GM23338 (cell line): ENCODE results near the gene KCNA3. TPM values are rescaled to one million over a fixed set of nuclear protein-coding genes. Genes with fewer than 3 reads are reported as not detected.

Experiments used
- ATAC-seq: fragments of 200-7000 bp; cut with Tn5 transposase; 3 replicates; pipeline ENCODE4 v1.9.1; 2020
- DNase-seq: peaks from one replicate; pipeline ENCODE4 v3.0.0-alpha.2; 2015; ENCODE audit warnings: low spot score
- H2AFZ ChIP-seq: fragments of 200-600 bp; sonication (generic); 2 replicates; pipeline ENCODE4 v1.8.0; 2016; ENCODE audit warnings: antibody characterized with exemption, mild to moderate bottlenecking, moderate library complexity
- H3F3A ChIP-seq: fragments of 200-600 bp; sonication (generic); replicated peaks from 2 replicates; pipeline ENCODE4 v1.8.0; 2017; ENCODE audit warnings: antibody characterized with exemption, mixed run types, low read depth
- H3K27ac ChIP-seq: fragments of 200-600 bp; sonication (generic); 2 replicates; pipeline ENCODE4 v1.6.1; 2016; ENCODE audit warnings: low read depth
- H3K27me3 ChIP-seq: fragments of 200-600 bp; sonication (generic); 2 replicates; pipeline ENCODE4 v1.8.0; 2016; ENCODE audit warnings: mild to moderate bottlenecking, mixed run types, moderate library complexity; ENCODE audit not compliant: insufficient read depth
- H3K36me3 ChIP-seq: fragments of 200-600 bp; sonication (generic); 2 replicates; pipeline ENCODE4 v1.8.0; 2016; ENCODE audit warnings: mild to moderate bottlenecking; ENCODE audit not compliant: insufficient read depth
- H3K4me1 ChIP-seq: fragments of 200-600 bp; sonication (generic); 2 replicates; pipeline ENCODE4 v1.8.0; 2016; ENCODE audit warnings: mild to moderate bottlenecking, moderate library complexity; ENCODE audit not compliant: insufficient read depth
- H3K4me2 ChIP-seq: fragments of 200-600 bp; sonication (generic); 2 replicates; pipeline ENCODE4 v1.7.1; 2017; ENCODE audit warnings: mixed run types
- H3K4me3 ChIP-seq: fragments of 200-600 bp; sonication (generic); 2 replicates; pipeline ENCODE4 v1.6.1; 2016; ENCODE audit warnings: mixed run types
- H3K79me2 ChIP-seq: fragments of 200-600 bp; sonication (generic); replicated peaks from 2 replicates; pipeline ENCODE4 v1.8.0; 2017; ENCODE audit warnings: mild to moderate bottlenecking; ENCODE audit not compliant: insufficient read depth
- H3K9me2 ChIP-seq: fragments of 200-600 bp; sonication (generic); 2 replicates; pipeline ENCODE4 v1.8.0; 2017; ENCODE audit not compliant: insufficient read depth
- H4K20me1 ChIP-seq: fragments of 200-600 bp; sonication (generic); replicated peaks from 2 replicates; pipeline ENCODE4 v1.8.0; 2017; ENCODE audit warnings: mild to moderate bottlenecking; ENCODE audit not compliant: insufficient read depth
- H3K27ac Mint-ChIP-seq: 2 replicates; pipeline ENCODE4 v1.8.0; 2020; ENCODE audit warnings: inconsistent platforms, mild to moderate bottlenecking, moderate library complexity, mixed read lengths
- H3K27me3 Mint-ChIP-seq: 3 replicates; pipeline ENCODE4 v1.8.0; 2022; ENCODE audit warnings: low read depth, mild to moderate bottlenecking, moderate library complexity, mixed read lengths, inconsistent platforms; ENCODE audit not compliant: insufficient read depth, poor library complexity
- H3K36me3 Mint-ChIP-seq: 3 replicates; pipeline ENCODE4 v1.8.0; 2021; ENCODE audit warnings: low read depth, mild to moderate bottlenecking, inconsistent platforms, moderate library complexity, mixed read lengths
- H3K4me1 Mint-ChIP-seq: 3 replicates; pipeline ENCODE4 v1.8.0; 2020; ENCODE audit warnings: mild to moderate bottlenecking, inconsistent platforms, mixed read lengths
- H3K4me3 Mint-ChIP-seq: 3 replicates; pipeline ENCODE4 v1.8.0; 2021; ENCODE audit warnings: moderate library complexity, mild to moderate bottlenecking, inconsistent platforms, mixed read lengths
- H3K9me3 Mint-ChIP-seq: 3 replicates; pipeline ENCODE4 v1.8.0; 2020; ENCODE audit warnings: moderate library complexity, mild to moderate bottlenecking, inconsistent platforms, mixed read lengths
- CREB1 ChIP-seq: fragments of 250-450 bp; sonication (Bioruptor Pico); IDR thresholded peaks from 2 replicates; pipeline ENCODE4 v1.5.0; 2020; ENCODE audit warnings: low read depth, mild to moderate bottlenecking, moderate library complexity
- CTCF ChIP-seq, 2 experiments: fragments of 200-600 bp in 1 of 2; sonication (generic) in 1 of 2; conservative IDR thresholded peaks; 2 replicates each; pipeline versions ENCODE4 v1.5.1 to v1.6.1; 2016 to 2017; ENCODE audit warnings: antibody characterized with exemption in 2 of 2, low read depth in 2 of 2, mild to moderate bottlenecking in 2 of 2, moderate library complexity in 1 of 2
- ETS1 ChIP-seq: IDR thresholded peaks from 2 replicates; pipeline ENCODE4 v1.6.1; 2016; ENCODE audit warnings: antibody characterized with exemption
- EZH2 ChIP-seq: fragments of 200-600 bp; sonication (generic); IDR thresholded peaks from one replicate; pipeline ENCODE4 v1.8.0; 2017; ENCODE audit warnings: antibody characterized with exemption, mild to moderate bottlenecking, low read depth; ENCODE audit not compliant: unreplicated experiment
- EZH2phosphoT487 ChIP-seq: fragments of 200-600 bp; sonication (generic); IDR thresholded peaks from one replicate; pipeline ENCODE4 v1.8.1; 2018; ENCODE audit warnings: antibody characterized with exemption; ENCODE audit not compliant: unreplicated experiment
- JUNB ChIP-seq: IDR thresholded peaks from one replicate; pipeline ENCODE4 v1.6.1; 2016; ENCODE audit warnings: antibody characterized with exemption; ENCODE audit not compliant: unreplicated experiment
- NANOG ChIP-seq: IDR thresholded peaks from 2 replicates; pipeline ENCODE4 v1.6.1; 2016; ENCODE audit warnings: antibody characterized with exemption, borderline replicate concordance
- POLR2AphosphoS5 ChIP-seq: IDR thresholded peaks from 2 replicates; pipeline ENCODE4 v1.6.1; 2016; ENCODE audit warnings: antibody characterized with exemption, low read depth
- STAT1 ChIP-seq: IDR thresholded peaks from one replicate; pipeline ENCODE4 v1.6.1; 2016; ENCODE audit warnings: antibody characterized with exemption; ENCODE audit not compliant: unreplicated experiment
- ZNF114 ChIP-seq: fragments of 250-450 bp; sonication (Bioruptor Pico); IDR thresholded peaks from 2 replicates; pipeline ENCODE4 v1.5.0; 2020; ENCODE audit warnings: mild to moderate bottlenecking, moderate library complexity
- ZNF331 ChIP-seq: fragments of 250-450 bp; sonication (Bioruptor Pico); IDR thresholded peaks from 2 replicates; pipeline ENCODE4 v1.5.0; 2020; ENCODE audit warnings: low read depth, mild to moderate bottlenecking, moderate library complexity
- ZNF462 ChIP-seq: fragments of 250-450 bp; sonication (Bioruptor Pico); IDR thresholded peaks from 2 replicates; pipeline ENCODE4 v1.5.0; 2020; ENCODE audit warnings: mild to moderate bottlenecking, moderate library complexity
- polyA plus RNA-seq: library from polyadenylated mRNA; unstranded; fragments of >200 nt; fragmentation: Nextera tagmentation; extraction: Ambion mirVana; gene quantifications from 2 replicates; pipeline ENCODE4 v1.2.1, GENCODE V29; 2016
- total RNA-seq: library from RNA; depleted of rRNA; stranded (reverse); fragments of >200 nt; shearing (Covaris generic); gene quantifications from 2 replicates; pipeline ENCODE4 v1.2.3, GENCODE V29; 2014
- TF ChIP-seq, protein P1 (sequence below): IDR thresholded peaks from one replicate; pipeline ENCODE4 v1.6.1; 2018; ENCODE audit warnings: antibody characterized with exemption; ENCODE audit not compliant: unreplicated experiment

Gene KCNA3
- total and polyA plus RNA-seq, 2 experiments from 2014 or later = 0.32 to 4.2 TPM

- Mint-ChIP-seq H3K4me3 (no peak overlapping the region), H3K9me3 (no peaks in the 10 kb centered on the region), H3K27ac (no peak overlapping the region), H3K36me3 (no peaks in the 10 kb centered on the region), H3K4me1 (peaks cover 5% of the 10 kb centered on the region; the same call in 1 of the 3 replicates), H3K27me3 (no peaks in the 10 kb centered on the region)
- Histone ChIP-seq H3K9me2 (peaks cover 5% of the 10 kb centered on the region; the same call in 1 of the 2 replicates), H4K20me1 (no peaks in the 10 kb centered on the region), H3K4me2 (no peak overlapping the region), H3K4me1 (0 out of 2 replicates have a peak, but pooled peaks cover 4% of the 10 kb centered on the region), H2AFZ (0 out of 2 replicates have a peak overlapping the region, but pooled peaks have one; percentile 80), H3F3A (no peaks in the 10 kb centered on the region), H3K79me2 (no peaks in the 10 kb centered on the region), H3K36me3 (no peaks in the 10 kb centered on the region), H3K27me3 (no peaks in the 10 kb centered on the region), H3K4me3 (no peak overlapping the region), H3K27ac (no peak overlapping the region)
- ATAC-seq (no peak), DNase-seq (no peak)
- TF ChIP-seq ZNF331 (CRISPR knock-in tag) = no peak
- TF ChIP-seq ETS1 = no peak
- no peak for TF ChIP-seq POLR2AphosphoS5
- TF ChIP-seq CREB1 (CRISPR knock-in tag) = no peak
- no peak for TF ChIP-seq CTCF (conservative IDR thresholded peaks at IDR 0.05; ENCODE audit: low read depth in 2 of 2)
- no peak for TF ChIP-seq ZNF114 (CRISPR knock-in tag)
- TF ChIP-seq JUNB = no peak
- TF ChIP-seq NANOG = no peak
- TF ChIP-seq, protein P1, sequence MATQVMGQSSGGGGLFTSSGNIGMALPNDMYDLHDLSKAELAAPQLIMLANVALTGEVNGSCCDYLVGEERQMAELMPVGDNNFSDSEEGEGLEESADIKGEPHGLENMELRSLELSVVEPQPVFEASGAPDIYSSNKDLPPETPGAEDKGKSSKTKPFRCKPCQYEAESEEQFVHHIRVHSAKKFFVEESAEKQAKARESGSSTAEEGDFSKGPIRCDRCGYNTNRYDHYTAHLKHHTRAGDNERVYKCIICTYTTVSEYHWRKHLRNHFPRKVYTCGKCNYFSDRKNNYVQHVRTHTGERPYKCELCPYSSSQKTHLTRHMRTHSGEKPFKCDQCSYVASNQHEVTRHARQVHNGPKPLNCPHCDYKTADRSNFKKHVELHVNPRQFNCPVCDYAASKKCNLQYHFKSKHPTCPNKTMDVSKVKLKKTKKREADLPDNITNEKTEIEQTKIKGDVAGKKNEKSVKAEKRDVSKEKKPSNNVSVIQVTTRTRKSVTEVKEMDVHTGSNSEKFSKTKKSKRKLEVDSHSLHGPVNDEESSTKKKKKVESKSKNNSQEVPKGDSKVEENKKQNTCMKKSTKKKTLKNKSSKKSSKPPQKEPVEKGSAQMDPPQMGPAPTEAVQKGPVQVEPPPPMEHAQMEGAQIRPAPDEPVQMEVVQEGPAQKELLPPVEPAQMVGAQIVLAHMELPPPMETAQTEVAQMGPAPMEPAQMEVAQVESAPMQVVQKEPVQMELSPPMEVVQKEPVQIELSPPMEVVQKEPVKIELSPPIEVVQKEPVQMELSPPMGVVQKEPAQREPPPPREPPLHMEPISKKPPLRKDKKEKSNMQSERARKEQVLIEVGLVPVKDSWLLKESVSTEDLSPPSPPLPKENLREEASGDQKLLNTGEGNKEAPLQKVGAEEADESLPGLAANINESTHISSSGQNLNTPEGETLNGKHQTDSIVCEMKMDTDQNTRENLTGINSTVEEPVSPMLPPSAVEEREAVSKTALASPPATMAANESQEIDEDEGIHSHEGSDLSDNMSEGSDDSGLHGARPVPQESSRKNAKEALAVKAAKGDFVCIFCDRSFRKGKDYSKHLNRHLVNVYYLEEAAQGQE = no peak
- no peak for TF ChIP-seq EZH2phosphoT487
- TF ChIP-seq STAT1 = no peak
- TF ChIP-seq ZNF462 = no peak
- TF ChIP-seq EZH2 = no peak
Observed at GRCh38 chr1:110700767-110701166, 26.0 kb upstream of the KCNA3 start.
